MM.1S (cell line): ENCODE data around the gene MRNIP.

Experiments
- DNase-seq: peaks from one replicate; pipeline ENCODE4 v3.0.0-alpha.2; 2015
- H2AFZ ChIP-seq: fragments of 300-600 bp; sonication (generic); 2 replicates; pipeline ENCODE4 v1.6.0; 2016; ENCODE audit warnings: antibody characterized with exemption, low read length
- H3F3A ChIP-seq: fragments of 300-600 bp; sonication (generic); 2 replicates; pipeline ENCODE4 v1.6.1; 2016; ENCODE audit warnings: mild to moderate bottlenecking, antibody characterized with exemption, low read length, moderate library complexity, mixed read lengths; ENCODE audit not compliant: insufficient read depth
- H3K27ac ChIP-seq: fragments of 300-600 bp; sonication (generic); 2 replicates; pipeline ENCODE4 v1.5.1; 2016; ENCODE audit warnings: mild to moderate bottlenecking, low read length
- H3K27me3 ChIP-seq: fragments of 300-600 bp; sonication (generic); replicated peaks from 2 replicates; pipeline ENCODE4 v1.6.0; 2016; ENCODE audit warnings: low read length; ENCODE audit not compliant: insufficient read depth
- H3K36me3 ChIP-seq: fragments of 300-600 bp; sonication (generic); replicated peaks from 2 replicates; pipeline ENCODE4 v1.6.1; 2016; ENCODE audit warnings: mild to moderate bottlenecking, low read length, mixed read lengths; ENCODE audit not compliant: insufficient read depth
- H3K4me1 ChIP-seq: fragments of 300-600 bp; sonication (generic); 2 replicates; pipeline ENCODE4 v1.6.1; 2016; ENCODE audit warnings: low read length, mixed read lengths
- H3K4me2 ChIP-seq: fragments of 300-600 bp; sonication (generic); 2 replicates; pipeline ENCODE4 v1.6.0; 2016; ENCODE audit warnings: low read depth, low read length
- H3K4me3 ChIP-seq: fragments of 300-600 bp; sonication (generic); 2 replicates; pipeline ENCODE4 v1.5.1; 2016; ENCODE audit warnings: low read length, mixed read lengths
- H3K79me2 ChIP-seq: fragments of 300-600 bp; sonication (generic); 2 replicates; pipeline ENCODE4 v1.6.1; 2016; ENCODE audit warnings: mixed run types, low read length, mixed read lengths
- H3K9ac ChIP-seq: fragments of 300-600 bp; sonication (generic); 2 replicates; pipeline ENCODE4 v1.6.1; 2016; ENCODE audit warnings: low read length, mixed read lengths
- H3K9me2 ChIP-seq: fragments of 300-600 bp; sonication (generic); replicated peaks from 2 replicates; pipeline ENCODE4 v1.6.1; 2016; ENCODE audit warnings: mild to moderate bottlenecking, low read length, mixed read lengths; ENCODE audit not compliant: insufficient read depth
- H3K9me3 ChIP-seq: fragments of 300-600 bp; sonication (generic); replicated peaks from 2 replicates; pipeline ENCODE4 v1.6.1; 2016; ENCODE audit warnings: mild to moderate bottlenecking, low read length, mixed read lengths; ENCODE audit not compliant: insufficient read depth
- H4K20me1 ChIP-seq: fragments of 300-600 bp; sonication (generic); 2 replicates; pipeline ENCODE4 v1.6.1; 2016; ENCODE audit warnings: mild to moderate bottlenecking, low read length, moderate library complexity, mixed read lengths; ENCODE audit not compliant: insufficient read depth
- EZH2 ChIP-seq: fragments of 300-600 bp; sonication (generic); optimal IDR thresholded peaks from 2 replicates; pipeline ENCODE3; 2017; ENCODE audit warnings: low read depth, mild to moderate bottlenecking, antibody characterized with exemption, low read length, mixed read lengths
- EZH2phosphoT487 ChIP-seq: fragments of 300-600 bp; sonication (generic); IDR thresholded peaks from 2 replicates; pipeline ENCODE4 v1.6.1; 2018; ENCODE audit warnings: antibody characterized with exemption, low read length
- TF ChIP-seq, protein P1 (sequence below): fragments of 300-600 bp; sonication (generic); IDR thresholded peaks from 2 replicates; pipeline ENCODE4 v1.5.1; 2016; ENCODE audit warnings: antibody characterized with exemption, low read length, mixed read lengths

Gene MRNIP

DNA sequence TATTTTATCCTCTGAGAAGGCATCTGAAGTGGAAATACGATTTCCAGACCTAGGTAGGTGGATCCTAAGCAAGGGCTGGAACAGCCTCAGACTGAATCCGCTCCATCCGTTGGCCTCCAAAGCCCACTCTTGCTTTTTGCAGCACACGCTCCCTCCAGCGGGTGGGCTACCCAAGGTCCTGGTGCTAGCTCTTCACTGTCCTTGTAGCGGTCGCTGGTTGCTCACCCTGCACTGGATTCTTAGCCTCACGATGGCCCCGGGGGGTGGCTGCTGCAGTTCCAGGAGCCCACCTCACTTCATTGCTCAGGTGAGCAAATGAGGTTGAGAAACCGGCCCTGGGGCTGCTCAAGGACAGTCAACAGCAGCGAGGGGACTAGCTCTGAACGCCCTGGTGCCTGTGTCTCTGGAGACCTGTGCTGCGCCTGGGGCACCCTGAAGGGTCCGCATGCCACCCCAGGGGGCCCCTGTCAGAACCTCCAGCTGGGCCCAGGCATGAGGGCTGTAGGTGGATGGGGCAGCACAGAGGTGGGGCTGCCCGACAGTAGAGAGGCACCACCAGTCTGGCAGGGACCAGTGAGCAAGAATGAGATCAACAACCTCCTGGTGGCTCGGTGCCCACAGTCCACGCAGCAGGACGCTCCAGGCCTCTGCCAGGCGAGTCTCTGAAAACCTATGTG, 56.3 kb downstream of the MRNIP start:
- Histone ChIP-seq H3K27ac (no peak overlapping the region), H3K79me2 (peaks cover 55% of the 10 kb centered on the region), H3K4me3 (no peak overlapping the region), H4K20me1 (no peaks in the 10 kb centered on the region), H3K4me2 (no peak overlapping the region), H3K4me1 (peaks cover 11% of the 10 kb centered on the region), H3K27me3 (no peaks in the 10 kb centered on the region), H2AFZ (no peak overlapping the region), H3K9me2 (no peaks in the 10 kb centered on the region), H3K36me3 (peaks cover 6% of the 10 kb centered on the region; the same call in 1 of the 2 replicates), H3K9me3 (no peaks in the 10 kb centered on the region), H3F3A (peaks cover 9% of the 10 kb centered on the region; the same call in 1 of the 2 replicates), H3K9ac (no peak overlapping the region)
- no peak for DNase-seq
- TF ChIP-seq, protein P1, sequence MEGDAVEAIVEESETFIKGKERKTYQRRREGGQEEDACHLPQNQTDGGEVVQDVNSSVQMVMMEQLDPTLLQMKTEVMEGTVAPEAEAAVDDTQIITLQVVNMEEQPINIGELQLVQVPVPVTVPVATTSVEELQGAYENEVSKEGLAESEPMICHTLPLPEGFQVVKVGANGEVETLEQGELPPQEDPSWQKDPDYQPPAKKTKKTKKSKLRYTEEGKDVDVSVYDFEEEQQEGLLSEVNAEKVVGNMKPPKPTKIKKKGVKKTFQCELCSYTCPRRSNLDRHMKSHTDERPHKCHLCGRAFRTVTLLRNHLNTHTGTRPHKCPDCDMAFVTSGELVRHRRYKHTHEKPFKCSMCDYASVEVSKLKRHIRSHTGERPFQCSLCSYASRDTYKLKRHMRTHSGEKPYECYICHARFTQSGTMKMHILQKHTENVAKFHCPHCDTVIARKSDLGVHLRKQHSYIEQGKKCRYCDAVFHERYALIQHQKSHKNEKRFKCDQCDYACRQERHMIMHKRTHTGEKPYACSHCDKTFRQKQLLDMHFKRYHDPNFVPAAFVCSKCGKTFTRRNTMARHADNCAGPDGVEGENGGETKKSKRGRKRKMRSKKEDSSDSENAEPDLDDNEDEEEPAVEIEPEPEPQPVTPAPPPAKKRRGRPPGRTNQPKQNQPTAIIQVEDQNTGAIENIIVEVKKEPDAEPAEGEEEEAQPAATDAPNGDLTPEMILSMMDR, result no peak
- TF ChIP-seq EZH2phosphoT487 (no peak), EZH2 (no peak)

DNA sequence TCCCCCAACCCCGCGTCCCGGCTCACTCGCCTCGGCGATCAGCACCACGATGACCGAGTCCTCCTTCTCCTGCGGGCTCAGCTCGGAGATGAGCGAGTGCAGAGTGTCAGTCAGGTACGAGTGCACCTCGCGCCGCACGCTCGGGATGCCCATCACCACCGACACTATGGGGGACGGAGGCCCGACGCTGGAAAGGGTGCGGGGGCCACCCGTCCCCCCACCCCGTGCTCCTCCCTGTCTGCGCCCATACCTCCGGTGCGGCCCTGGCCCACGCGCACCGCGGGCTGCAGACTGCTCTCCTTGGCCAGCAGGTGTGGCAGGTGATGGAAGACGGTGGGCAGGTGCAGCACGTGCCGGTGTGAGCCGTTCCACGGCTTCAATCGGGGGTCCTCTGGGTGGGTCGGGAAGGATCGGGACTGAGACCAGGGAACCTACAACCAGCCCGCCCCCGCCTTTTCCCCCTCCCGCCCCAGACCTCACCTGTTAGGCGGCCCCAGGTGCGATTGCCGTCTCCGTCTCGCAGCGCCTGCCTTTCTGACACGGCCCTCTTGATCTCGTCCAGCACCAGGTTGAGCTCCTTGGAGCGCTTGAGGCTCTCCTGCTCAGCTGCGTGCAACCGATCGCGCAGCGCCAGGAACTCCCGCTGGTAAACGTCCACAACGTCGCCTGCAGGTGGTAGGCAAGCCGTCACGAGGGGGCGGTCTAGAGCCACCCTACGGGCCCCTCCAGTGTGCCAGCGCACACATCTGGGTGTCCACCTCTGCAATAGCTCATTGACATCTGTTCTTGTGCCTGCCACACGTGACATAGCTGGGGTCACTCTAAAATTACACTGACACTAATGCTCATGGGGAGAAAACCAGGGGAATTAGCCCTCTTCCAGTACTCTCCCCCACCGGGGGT, 57.1 kb downstream of the MRNIP start:
- Histone ChIP-seq H3K4me2 (no peak overlapping the region), H4K20me1 (no peaks in the 10 kb centered on the region), H3K9me2 (no peaks in the 10 kb centered on the region), H3K4me1 (peaks cover 19% of the 10 kb centered on the region), H2AFZ (no peak overlapping the region), H3K4me3 (no peak overlapping the region), H3K9me3 (no peaks in the 10 kb centered on the region), H3K27me3 (no peaks in the 10 kb centered on the region), H3K9ac (no peak overlapping the region), H3F3A (peaks cover 13% of the 10 kb centered on the region), H3K79me2 (peaks cover 52% of the 10 kb centered on the region), H3K36me3 (peaks cover 6% of the 10 kb centered on the region; the same call in 1 of the 2 replicates), H3K27ac (no peak overlapping the region)
- no peak for DNase-seq
- TF ChIP-seq EZH2phosphoT487 (no peak), EZH2 (no peak)
- TF ChIP-seq, protein P1, result no peak

DNA sequence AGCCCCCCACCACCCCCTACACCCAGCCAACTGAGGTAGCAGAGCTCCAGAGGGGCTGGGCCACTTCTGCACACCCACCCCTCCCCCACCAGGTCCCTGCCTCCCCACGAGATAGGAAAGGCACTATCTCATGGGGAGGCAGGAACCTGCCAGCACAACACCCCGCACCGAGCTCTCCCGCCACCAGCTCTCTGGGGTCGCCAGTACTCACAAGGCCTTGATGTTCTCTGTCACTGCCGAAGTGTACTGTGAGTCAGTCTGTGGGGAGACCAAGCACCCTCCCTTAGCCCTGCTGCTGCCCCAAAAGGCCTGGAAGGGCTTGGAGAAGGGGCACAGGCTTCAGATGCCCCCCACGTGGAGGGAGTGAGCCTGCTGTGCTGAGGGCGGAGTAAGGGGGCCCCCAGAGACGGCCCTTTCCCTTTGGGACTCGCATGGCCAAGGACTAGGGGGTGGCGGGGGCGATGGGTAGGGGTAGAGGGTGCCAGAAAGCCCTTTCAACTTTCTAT, 57.9 kb downstream of the MRNIP start:
- no peak overlapping the region for H3K4me2 ChIP-seq

More for the DNA sequence above, 57.9 kb downstream of the MRNIP start:
- H3K27me3 ChIP-seq, result no peaks in the 10 kb centered on the region
- H4K20me1 ChIP-seq, result no peaks in the 10 kb centered on the region
- peaks cover 18% of the 10 kb centered on the region for H3F3A ChIP-seq
- no peak overlapping the region for H3K4me3 ChIP-seq
- no peak overlapping the region for H3K9ac ChIP-seq
- no peaks in the 10 kb centered on the region for H3K9me3 ChIP-seq
- peaks cover 19% of the 10 kb centered on the region for H3K4me1 ChIP-seq
- no peak overlapping the region for H3K27ac ChIP-seq
- no peak for TF ChIP-seq EZH2phosphoT487
- no peak for TF ChIP-seq EZH2
- TF ChIP-seq, protein P1, result no peak
- H3K79me2 ChIP-seq, result peaks cover 48% of the 10 kb centered on the region
- DNase-seq, result no peak
- no peak overlapping the region for H2AFZ ChIP-seq
- H3K9me2 ChIP-seq, result no peaks in the 10 kb centered on the region
- H3K36me3 ChIP-seq, result peaks cover 6% of the 10 kb centered on the region; the same call in 1 of the 2 replicates
